LNCaP clone FGC (cell line): Measurements from ENCODE around the gene ORM1.

Experiments
- DNase-seq: peaks from one replicate; pipeline ENCODE4 v3.0.0-alpha.2; 2011; ENCODE audit warnings: low read depth
- H3K4me3 ChIP-seq: 2 replicates; pipeline ENCODE4 v1.5.1; 2011; ENCODE audit warnings: mild to moderate bottlenecking, low read depth, low read length, control low read depth
- TF ChIP-seq, protein P1 (sequence below): IDR thresholded peaks from 2 replicates; pipeline ENCODE4 v1.5.1; 2012; ENCODE audit warnings: mild to moderate bottlenecking; ENCODE audit not compliant: control insufficient read depth, insufficient read depth; ENCODE audit errors: extremely low read depth

The ORM1 gene

DNA sequence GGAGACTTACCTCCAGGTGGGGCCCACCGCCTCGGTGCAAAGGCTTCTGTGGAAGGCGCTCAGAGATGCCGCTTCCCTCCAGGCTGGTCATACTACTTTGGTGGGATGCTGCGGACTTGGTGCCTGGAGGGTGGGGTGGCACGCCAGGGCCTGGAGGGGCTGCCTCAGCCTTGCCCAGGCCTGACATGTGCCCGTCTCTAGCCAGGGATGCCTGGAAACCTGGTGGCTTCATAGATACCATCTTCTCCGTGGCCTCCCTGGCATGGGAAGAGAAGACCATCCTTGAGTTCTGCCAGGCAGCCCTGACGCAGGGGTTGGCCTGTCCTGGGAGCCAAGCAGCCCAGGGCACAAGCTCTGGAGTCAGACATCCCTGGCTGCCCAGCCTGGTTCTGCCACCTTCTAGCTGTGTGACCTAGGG, 35.0 kb downstream of the ORM1 start:
- H3K4me3 ChIP-seq: no peak overlapping the region
- no peak for DNase-seq
- TF ChIP-seq, protein P1, sequence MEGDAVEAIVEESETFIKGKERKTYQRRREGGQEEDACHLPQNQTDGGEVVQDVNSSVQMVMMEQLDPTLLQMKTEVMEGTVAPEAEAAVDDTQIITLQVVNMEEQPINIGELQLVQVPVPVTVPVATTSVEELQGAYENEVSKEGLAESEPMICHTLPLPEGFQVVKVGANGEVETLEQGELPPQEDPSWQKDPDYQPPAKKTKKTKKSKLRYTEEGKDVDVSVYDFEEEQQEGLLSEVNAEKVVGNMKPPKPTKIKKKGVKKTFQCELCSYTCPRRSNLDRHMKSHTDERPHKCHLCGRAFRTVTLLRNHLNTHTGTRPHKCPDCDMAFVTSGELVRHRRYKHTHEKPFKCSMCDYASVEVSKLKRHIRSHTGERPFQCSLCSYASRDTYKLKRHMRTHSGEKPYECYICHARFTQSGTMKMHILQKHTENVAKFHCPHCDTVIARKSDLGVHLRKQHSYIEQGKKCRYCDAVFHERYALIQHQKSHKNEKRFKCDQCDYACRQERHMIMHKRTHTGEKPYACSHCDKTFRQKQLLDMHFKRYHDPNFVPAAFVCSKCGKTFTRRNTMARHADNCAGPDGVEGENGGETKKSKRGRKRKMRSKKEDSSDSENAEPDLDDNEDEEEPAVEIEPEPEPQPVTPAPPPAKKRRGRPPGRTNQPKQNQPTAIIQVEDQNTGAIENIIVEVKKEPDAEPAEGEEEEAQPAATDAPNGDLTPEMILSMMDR: no peak

DNA sequence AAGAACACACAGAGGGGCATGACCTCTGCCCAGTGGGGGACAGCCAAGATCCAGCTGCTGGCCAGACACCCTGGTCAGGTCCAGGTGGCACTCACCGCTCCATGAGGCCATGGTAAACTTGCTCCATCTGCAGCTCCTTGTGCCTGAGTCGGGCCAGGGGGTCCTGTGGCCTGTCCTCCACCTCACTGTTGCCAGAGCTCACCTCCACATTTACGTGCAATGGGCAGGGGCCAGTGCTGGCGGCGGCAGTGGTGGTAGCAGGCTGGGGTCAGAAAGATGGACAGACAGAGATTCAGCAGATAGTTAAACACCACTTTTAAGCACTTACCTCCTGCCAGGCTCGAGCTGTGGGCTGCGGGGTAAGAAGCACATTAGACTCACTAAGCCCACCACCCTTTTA, 36.9 kb downstream of the ORM1 start:
- no peak for DNase-seq
- no peak overlapping the region for H3K4me3 ChIP-seq
- TF ChIP-seq, protein P1: no peak

DNA sequence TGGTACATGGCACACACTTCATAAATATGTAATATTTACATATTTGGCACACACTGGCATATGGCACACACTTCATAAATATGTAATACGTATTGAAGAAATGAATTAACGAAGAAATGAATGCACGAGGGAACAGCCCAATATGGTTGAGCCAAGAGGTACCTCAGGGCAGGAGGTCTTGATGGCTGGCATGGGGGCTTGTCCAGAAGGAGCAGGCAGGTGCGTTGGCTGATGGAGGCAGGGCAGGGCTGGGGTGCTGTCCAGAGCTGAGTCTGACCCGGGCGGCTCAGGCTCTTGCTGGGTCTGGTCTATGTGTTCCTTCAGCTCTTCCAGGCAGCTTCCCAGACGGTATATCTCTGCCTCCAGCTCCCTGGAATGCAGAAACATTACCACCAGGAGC, 38.6 kb downstream of the ORM1 start:
- TF ChIP-seq, protein P1: no peak
- no peak overlapping the region for H3K4me3 ChIP-seq
- DNase-seq: no peak

DNA sequence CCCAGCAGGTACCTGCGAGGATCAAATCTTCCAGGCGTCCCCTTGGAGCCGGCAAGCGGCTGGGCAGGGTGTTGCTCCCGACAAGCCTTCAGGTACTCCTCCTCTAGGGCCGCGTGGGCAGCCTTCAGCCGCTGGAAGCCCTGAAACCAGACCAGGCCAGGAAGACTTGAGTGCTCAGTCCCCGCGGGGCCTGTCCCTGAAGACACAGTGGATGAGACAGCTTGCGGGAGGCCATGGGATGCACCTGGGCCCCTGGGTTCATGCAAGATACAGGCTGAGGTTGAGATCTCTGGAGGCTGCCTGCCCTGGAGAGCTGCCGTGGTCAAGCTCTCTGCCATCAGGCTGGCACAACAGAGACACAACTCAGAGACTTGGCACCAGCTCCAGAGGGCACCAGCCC, 39.5 kb downstream of the ORM1 start:
- H3K4me3 ChIP-seq: no peak overlapping the region
- DNase-seq: no peak
- TF ChIP-seq, protein P1: no peak

DNA sequence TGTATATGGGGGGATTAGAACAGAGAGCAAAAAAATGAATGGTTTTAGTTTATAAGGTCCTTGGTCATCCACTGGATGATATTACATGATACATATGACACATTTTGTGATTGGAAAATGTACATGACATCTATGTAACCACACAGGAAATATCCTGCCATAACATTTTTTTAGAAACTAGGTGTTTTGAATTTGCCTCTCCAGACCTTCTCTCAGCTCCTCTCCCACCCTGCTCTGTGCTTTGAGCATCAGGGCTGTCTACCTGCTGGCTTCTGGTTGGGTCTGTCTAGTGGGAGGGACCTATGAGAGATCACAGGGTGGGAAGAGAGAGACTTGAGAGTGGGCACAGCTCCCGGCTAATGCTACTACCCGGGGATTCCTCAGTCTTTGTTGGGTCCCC, 40.5 kb downstream of the ORM1 start:
- DNase-seq: no peak
- TF ChIP-seq, protein P1: no peak

DNA sequence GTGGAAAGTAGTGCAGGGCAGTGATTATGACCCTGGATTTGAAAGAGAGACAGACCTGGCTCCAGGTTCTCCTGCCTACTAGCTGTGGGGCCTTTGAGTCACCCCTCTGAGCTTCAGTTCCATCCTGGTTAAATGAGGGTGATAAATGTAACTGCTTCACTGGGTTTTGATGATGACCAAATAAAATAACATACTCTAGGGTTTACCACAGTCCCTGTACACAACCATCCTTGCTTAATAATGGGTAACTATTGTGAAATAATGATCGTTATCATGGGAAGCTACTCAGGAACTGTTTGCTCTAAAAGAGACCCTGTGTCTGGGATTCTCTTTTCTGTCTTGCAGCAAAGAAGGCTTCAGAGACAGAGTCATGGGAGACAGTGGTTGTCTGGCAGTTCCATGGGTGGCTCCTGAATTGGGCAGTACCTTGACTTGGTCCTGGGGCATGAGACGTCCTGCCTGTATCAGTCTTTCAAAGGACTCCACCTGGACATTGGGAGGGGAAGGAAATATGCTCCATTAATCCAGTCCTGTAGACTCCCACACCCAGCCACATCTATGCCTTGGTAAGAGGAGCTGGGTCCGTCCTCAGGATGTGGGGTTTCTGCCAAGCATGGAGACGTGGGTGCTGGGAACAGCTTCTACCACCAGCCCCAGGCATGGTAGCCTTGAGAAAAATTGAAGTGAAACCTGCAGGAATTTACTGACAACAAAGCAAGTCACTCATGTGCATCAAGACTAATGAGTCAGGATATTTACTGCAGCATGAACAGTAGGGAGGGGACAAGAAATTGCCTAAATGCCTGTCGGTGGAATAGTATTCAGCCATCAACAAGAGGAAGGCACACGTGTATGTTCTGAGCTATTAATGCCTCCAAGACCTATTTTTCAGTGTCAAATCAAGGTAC, 41.5 kb downstream of the ORM1 start:
- no peak for DNase-seq
- TF ChIP-seq, protein P1: no peak

More for the DNA sequence above, 40.5 kb downstream of the ORM1 start:
- H3K4me3 ChIP-seq: no peak overlapping the region

More for the DNA sequence above, 41.5 kb downstream of the ORM1 start:
- no peak overlapping the region for H3K4me3 ChIP-seq
